Measurements from ENCODE around the gene AMD1.

AMD1 gene

DNA sequence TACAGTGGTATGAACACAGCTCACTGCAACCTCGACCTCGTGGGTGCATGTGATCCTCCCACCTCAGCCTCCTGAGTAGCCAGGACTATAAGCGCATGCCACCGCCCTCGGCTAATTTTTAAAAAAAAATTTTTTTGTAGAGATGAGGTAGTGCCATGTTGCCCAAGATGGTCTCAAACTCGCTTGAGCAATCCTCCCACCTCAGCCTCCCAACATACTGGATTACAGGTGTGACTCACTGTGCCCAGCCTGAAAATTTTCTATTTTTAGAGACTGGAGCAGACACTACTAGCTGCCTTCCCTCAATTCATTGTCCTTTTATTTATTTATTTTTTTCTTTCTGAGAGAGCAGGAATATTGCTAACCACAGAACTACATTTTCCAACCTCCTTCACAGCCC lies 63.6 kb downstream of the AMD1 start:
- no peak for DNase-seq (ENCODE audit: low read depth in 2 of 2)

DNA sequence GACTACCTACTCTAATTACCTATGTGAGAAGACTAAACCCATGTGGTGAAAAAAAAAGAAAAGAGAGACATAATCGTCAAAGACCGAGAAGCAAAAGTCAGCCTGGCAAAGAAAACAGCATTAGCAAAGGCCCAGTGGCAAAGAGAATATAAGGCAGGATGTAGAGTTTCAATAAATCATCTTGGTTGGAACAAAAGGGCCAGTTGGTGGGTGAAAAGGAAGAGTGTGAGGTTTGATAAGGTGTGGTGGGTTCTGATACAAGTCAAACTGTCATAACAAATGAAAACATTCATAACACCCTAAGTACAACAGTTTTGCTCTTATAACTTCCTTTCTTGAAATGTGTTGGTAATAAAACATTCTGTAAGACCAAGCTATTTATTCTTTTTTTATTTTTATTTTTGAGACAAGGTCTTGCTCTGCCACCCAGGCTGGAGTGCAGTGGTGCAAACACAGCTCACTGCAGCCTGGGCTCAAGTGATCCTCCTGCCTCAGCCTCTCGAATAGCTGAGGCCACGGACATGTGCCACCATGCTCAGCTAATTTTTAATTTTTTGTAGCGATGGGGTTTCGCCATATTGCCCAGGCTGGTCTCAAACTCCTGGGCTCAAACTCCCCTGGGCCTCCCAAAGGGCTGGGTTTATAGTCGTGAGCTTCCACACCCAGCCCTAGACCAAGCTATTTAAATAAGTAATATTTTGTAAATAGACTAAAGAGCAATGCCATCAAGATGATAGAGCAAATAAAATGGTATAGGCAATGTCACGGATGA lies 65.0 kb downstream of the AMD1 start:
- no peak for DNase-seq (ENCODE audit: low read depth in 2 of 2)

DNA sequence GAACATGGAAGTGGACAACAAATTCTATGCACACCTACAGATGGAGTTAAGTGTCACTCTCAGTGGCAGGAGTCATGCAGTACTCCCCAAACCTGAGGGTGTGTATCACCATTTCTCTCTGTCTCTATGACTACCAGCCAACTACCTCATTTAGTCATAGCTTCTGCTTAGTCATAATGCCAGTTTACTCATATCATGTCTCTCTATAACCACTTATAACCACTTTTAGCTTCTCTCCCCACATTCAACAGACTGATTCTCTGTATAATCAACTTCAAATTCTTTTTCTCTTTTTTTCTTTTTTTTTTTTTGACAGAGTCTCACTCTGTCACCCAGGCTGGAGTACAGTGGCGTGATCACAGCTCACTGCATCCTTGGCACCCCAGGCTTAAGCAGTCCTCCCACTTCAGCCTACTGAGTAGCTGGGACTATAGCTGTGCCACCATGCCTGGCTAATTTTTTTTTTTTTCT lies 70.1 kb downstream of the AMD1 start:
- DNase-seq (ENCODE audit: low read depth in 2 of 2), result peak in 1 of 2 donors; percentile 22

All from stimulated activated CD8-positive, alpha-beta memory T cell treated with anti-CD3 and anti-CD28 coated beads, Interleukin-7, amount 100 ng/mL, for 4 hours (primary cell).